GM12864 (cell line): ENCODE measurements around the gene HHIPL1.

Experiments used
- DNase-seq: peaks from one replicate; pipeline ENCODE4 v3.0.0-alpha.2; 2011; ENCODE audit warnings: low read depth
- H3K4me3 ChIP-seq: 2 replicates; pipeline ENCODE4 v1.5.1; 2011; ENCODE audit warnings: mild to moderate bottlenecking, low read depth, low read length, control low read depth
- CTCF ChIP-seq: IDR thresholded peaks from 2 replicates; pipeline ENCODE4 v1.5.1; 2011; ENCODE audit warnings: low read depth, mild to moderate bottlenecking, moderate library complexity, low read length, control low read depth, inconsistent platforms; ENCODE audit errors: missing control alignments

Gene HHIPL1

GRCh38 chr14:99651953-99652746, 7.2 kb downstream of the HHIPL1 start:
- no peak for DNase-seq
- TF ChIP-seq CTCF: no peak
- H3K4me3 ChIP-seq: no peak overlapping the region

GRCh38 chr14:99654235-99654985, 9.5 kb downstream of the HHIPL1 start:
- DNase-seq: no peak
- no peak overlapping the region for H3K4me3 ChIP-seq
- no peak for TF ChIP-seq CTCF

- no peak for TF ChIP-seq CTCF
- no peak for DNase-seq
- no peak overlapping the region for H3K4me3 ChIP-seq
Observed at GRCh38 chr14:99655521-99655920, 10.6 kb downstream of the HHIPL1 start.

- no peak for DNase-seq
Observed at GRCh38 chr14:99656171-99656570, 11.2 kb downstream of the HHIPL1 start.

GRCh38 chr14:99657645-99658155, 12.8 kb downstream of the HHIPL1 start:
- DNase-seq: no peak
- no peak for TF ChIP-seq CTCF
- no peak overlapping the region for H3K4me3 ChIP-seq

More at GRCh38 chr14:99656171-99656570, 11.2 kb downstream of the HHIPL1 start:
- no peak overlapping the region for H3K4me3 ChIP-seq
- TF ChIP-seq CTCF: no peak

- no peak for TF ChIP-seq CTCF
- no peak overlapping the region for H3K4me3 ChIP-seq
- no peak for DNase-seq
Observed at GRCh38 chr14:99658218-99658845, 13.4 kb downstream of the HHIPL1 start.
